ENCODE data around the gene AKAP11. TPM values are rescaled to one million over a fixed set of nuclear protein-coding genes. Genes with fewer than 3 reads are reported as not detected.

AKAP11 gene
- total and polyA plus RNA-seq, 3 donors from 2014 or later, result 31.5 to 62.0 (median 48.4) TPM

DNA sequence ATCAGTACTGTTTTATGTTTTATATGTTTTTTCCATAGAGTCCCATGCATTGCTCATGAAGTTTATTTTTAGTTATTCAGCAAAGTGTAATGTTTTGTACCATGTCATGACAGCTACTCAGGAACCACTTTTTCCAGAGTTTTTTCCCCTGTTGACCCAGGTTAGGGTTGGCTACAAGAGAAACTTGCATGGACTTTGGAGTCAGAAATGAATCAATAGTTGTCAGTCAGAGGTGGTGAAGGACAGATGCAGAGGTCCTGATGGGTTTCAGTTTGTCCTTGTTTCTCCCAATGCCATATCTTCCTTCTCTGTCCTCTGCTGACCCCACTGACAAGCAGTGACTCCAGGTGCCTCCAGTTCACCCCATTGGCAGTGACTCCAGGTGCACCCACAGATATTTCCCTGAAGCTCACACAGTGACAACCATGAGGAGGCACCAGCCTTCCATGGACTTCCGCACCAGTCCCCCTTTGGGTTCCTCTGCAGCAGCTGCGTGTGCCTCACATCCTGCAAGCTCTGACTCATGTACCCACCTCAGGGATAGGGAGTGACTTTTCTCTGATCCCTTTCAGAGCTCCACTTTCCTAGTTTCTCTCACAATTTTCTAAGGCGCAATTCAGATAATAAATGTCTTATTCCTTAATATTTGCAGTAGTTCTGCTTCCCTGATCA, 92.1 kb downstream of the AKAP11 start:
- H3K9me3 ChIP-seq, result no peaks in the 10 kb centered on the region
- DNase-seq, result no peak
- no peak for TF ChIP-seq POLR2A (IDR thresholded peaks at IDR 0.05)
- TF ChIP-seq, protein P1, sequence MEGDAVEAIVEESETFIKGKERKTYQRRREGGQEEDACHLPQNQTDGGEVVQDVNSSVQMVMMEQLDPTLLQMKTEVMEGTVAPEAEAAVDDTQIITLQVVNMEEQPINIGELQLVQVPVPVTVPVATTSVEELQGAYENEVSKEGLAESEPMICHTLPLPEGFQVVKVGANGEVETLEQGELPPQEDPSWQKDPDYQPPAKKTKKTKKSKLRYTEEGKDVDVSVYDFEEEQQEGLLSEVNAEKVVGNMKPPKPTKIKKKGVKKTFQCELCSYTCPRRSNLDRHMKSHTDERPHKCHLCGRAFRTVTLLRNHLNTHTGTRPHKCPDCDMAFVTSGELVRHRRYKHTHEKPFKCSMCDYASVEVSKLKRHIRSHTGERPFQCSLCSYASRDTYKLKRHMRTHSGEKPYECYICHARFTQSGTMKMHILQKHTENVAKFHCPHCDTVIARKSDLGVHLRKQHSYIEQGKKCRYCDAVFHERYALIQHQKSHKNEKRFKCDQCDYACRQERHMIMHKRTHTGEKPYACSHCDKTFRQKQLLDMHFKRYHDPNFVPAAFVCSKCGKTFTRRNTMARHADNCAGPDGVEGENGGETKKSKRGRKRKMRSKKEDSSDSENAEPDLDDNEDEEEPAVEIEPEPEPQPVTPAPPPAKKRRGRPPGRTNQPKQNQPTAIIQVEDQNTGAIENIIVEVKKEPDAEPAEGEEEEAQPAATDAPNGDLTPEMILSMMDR (IDR thresholded peaks at IDR 0.05), result no peak
- no peak overlapping the region for H3K4me3 ChIP-seq
- no peaks in the 10 kb centered on the region for H3K4me1 ChIP-seq
- no peaks in the 10 kb centered on the region for H3K27me3 ChIP-seq
- no peaks in the 10 kb centered on the region for H3K36me3 ChIP-seq (ENCODE audit: low read depth, missing control alignments)
- 82 to 86% methylated on average over 3 of the region's 3 CpGs for WGBS, 2 donors
- intact Hi-C loops (cut with DNase I; ENCODE audit: low total_unique reads), result no loop called here
- H3K27ac ChIP-seq, result no peak overlapping the region

DNA sequence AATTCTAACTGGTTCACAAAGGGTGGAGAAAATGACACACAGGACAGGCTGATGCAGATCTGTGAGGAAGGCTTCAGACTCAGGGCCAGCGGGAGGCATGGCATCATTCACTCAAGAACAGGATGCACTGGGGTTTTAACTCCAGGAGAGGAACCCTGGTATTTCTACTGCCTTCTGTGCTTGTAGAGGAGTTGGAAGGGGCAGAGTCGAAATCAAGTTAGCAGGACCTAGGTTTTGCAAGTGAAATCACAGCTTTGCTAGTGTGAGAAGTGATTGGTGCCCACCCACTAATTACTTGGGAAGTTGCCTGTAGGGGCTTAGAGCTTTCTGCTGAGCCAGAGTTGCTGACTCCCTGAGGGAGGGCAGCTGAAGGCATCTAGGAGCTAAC, 92.7 kb downstream of the AKAP11 start:
- Histone ChIP-seq H3K27ac (no peak overlapping the region), H3K27me3 (no peaks in the 10 kb centered on the region), H3K4me3 (no peak overlapping the region), H3K36me3 (ENCODE audit: low read depth, missing control alignments) (no peaks in the 10 kb centered on the region), H3K4me1 (no peaks in the 10 kb centered on the region), H3K9me3 (no peaks in the 10 kb centered on the region)
- TF ChIP-seq, protein P1 (IDR thresholded peaks at IDR 0.05), result no peak
- TF ChIP-seq POLR2A (IDR thresholded peaks at IDR 0.05), result no peak
- DNase-seq, result no peak
- intact Hi-C loops (cut with DNase I; ENCODE audit: low total_unique reads), result no loop called here
- WGBS, 2 donors, result 38 to 44% methylated on average over 2 of the region's 2 CpGs

DNA sequence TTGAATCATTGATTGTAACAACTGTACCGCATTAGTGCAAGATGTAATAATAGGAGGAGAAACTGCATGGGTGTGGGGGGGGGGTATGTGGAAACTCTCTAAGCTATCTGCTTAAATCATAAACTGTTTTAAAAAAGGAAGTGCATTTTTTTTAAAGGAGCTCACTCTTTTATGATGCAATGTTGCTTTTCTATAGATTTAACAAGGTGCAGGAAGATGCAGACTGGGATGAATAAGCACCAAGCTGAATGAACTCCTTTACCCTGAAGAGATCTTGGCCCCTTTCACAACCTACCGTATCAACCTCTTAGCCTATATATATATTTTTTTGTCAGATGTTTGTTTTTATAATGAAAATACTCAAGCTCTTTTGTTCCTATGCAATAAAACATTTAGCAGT, 95.9 kb downstream of the AKAP11 start:
- no peak for TF ChIP-seq POLR2A (IDR thresholded peaks at IDR 0.05)
- H3K4me1 ChIP-seq, result no peaks in the 10 kb centered on the region
- no peak overlapping the region for H3K4me3 ChIP-seq
- WGBS, 2 donors, result 68 to 76% methylated on average over 2 of the region's 2 CpGs
- H3K9me3 ChIP-seq, result no peaks in the 10 kb centered on the region
- no peak overlapping the region for H3K27ac ChIP-seq
- DNase-seq, result no peak
- no peaks in the 10 kb centered on the region for H3K27me3 ChIP-seq
- intact Hi-C loops (cut with DNase I; ENCODE audit: low total_unique reads), result no loop called here
- H3K36me3 ChIP-seq (ENCODE audit: low read depth, missing control alignments), result no peaks in the 10 kb centered on the region

DNA sequence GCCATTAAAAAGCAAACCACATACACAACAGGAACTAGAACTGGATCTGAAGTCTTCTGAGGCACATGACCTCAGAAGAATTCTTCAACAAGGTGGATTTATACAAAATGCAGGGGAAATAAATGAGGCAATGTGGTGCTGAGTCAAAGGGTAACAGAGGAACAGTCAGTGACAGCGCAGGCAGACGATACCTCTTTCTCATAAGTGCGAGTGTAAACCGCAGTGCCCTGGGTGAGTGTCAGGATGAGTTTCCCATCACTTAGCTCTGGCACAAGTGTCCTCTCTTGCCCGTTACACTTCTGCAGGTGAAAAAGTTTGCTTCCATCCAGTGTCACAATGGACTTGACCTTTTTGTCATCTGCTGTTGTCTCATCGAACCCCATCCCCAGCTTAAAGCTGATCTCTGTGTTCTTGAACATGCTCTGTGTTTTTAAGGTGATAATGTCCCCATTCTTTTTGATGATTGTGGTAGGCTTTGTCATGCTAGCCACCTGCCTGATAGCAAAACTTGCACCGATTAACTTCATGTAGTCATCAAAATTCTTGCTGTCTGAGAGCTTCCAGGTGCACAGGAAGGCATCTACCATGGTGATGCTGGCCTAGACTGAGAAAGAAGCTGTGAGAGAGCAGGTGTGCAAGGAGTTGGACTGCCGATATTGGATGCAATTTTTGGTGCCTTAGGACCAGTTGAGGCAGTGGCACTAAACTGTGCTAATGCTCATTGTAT, 97.3 kb downstream of the AKAP11 start:
- DNase-seq, result no peak
- intact Hi-C loops (cut with DNase I; ENCODE audit: low total_unique reads), result no loop called here
- no peaks in the 10 kb centered on the region for H3K9me3 ChIP-seq
- no peaks in the 10 kb centered on the region for H3K36me3 ChIP-seq (ENCODE audit: low read depth, missing control alignments)
- no peak overlapping the region for H3K27ac ChIP-seq
- TF ChIP-seq, protein P1 (IDR thresholded peaks at IDR 0.05), result no peak
- TF ChIP-seq POLR2A (IDR thresholded peaks at IDR 0.05), result no peak
- no peaks in the 10 kb centered on the region for H3K27me3 ChIP-seq
- no peak overlapping the region for H3K4me3 ChIP-seq
- 93 to 97% methylated on average over 8 of the region's 8 CpGs for WGBS, 2 donors
- H3K4me1 ChIP-seq, result no peaks in the 10 kb centered on the region

DNA sequence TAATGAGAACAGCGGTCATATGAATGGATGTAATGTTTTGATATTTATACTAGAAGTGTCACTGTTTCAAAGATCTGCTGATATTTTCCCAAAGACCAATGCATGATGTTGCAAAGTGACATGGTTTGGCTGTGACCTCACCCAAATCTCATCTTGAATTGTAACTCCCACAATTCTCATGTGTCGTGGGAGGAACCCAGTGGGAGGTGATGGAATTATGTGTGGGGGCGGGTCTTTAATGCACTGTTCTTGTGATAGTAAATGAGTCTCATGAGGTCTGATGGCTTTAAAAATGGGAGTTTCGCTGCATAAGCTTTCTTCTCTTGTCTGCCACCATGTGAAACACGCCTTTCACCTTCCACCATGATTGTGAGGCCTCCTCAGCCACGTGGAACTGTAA, 98.3 kb downstream of the AKAP11 start:
- WGBS, 2 donors, result 68 to 69% methylated on average over 6 of the region's 6 CpGs
- TF ChIP-seq, protein P1 (IDR thresholded peaks at IDR 0.05), result no peak
- no peak for TF ChIP-seq POLR2A (IDR thresholded peaks at IDR 0.05)
- intact Hi-C loops (cut with DNase I; ENCODE audit: low total_unique reads), result no loop called here
- H3K4me1 ChIP-seq, result no peaks in the 10 kb centered on the region
- no peaks in the 10 kb centered on the region for H3K9me3 ChIP-seq
- DNase-seq, result no peak
- no peak overlapping the region for H3K4me3 ChIP-seq
- H3K27ac ChIP-seq, result no peak overlapping the region
- H3K27me3 ChIP-seq, result no peaks in the 10 kb centered on the region
- H3K36me3 ChIP-seq (ENCODE audit: low read depth, missing control alignments), result no peaks in the 10 kb centered on the region

Other genes starting within 250 kb of the AKAP11 start
- gene DGKH, start 223.5 kb upstream of the AKAP11 start, total RNA-seq, result 10 to 100 TPM in 1 of 2 donors, 1 to 10 TPM in 1; 6.3 to 11.5 TPM
- gene DGKH, start 223.5 kb upstream of the AKAP11 start, polyA plus RNA-seq (ENCODE audit: insufficient read depth, low read depth, low replicate concordance), result 9.8 TPM